ENCODE data around the gene SPARC. TPM values are rescaled to one million over a fixed set of nuclear protein-coding genes. Genes with fewer than 3 reads are reported as not detected.
A peak's percentile ranks its signal among the peaks of the same experiment; 100 is the strongest.

SPARC gene
- polyA plus RNA-seq, 1 donor (not counting 4 experiments of a cell fraction or from before 2014, with no cell fraction given), result 397 TPM

- dilution Hi-C loops (cut with MboI; ENCODE audit: extremely low pct_ligation_motif_present, low sequenced_read_pairs), result no loop called here
- H4K20me1 ChIP-seq (ENCODE audit: control insufficient read depth, extremely low read depth, insufficient read depth, low read length), result peaks cover 4% of the 10 kb centered on the region
- peak overlapping the region in 2 of 3 experiments; percentile 5 to 86 for H3K4me3 ChIP-seq (ENCODE audit: control insufficient read depth in 2 of 3, extremely low read depth in 1 of 3, insufficient read depth in 2 of 3, low read depth in 1 of 3, low read length in 3 of 3)
- peak overlapping the region; percentile 11 for H3K27ac ChIP-seq (ENCODE audit: control insufficient read depth, insufficient read depth, low read length)
- no peaks in the 10 kb centered on the region for H3K27me3 ChIP-seq (ENCODE audit: control insufficient read depth, extremely low read depth, insufficient read depth, low read length)
- peaks cover 33% of the 10 kb centered on the region for H3K4me1 ChIP-seq (ENCODE audit: control insufficient read depth, extremely low read depth, insufficient read depth, low read length)
- FAIRE-seq, result no peak
- DNase-seq (ENCODE audit: low read depth, low spot score), result no peak
- TF ChIP-seq EZH2 (IDR thresholded peaks at IDR 0.05; ENCODE audit: low read length) (no peak), CTCF (optimal IDR thresholded peaks at IDR 0.05 in 1 of 3, IDR thresholded peaks at IDR 0.05 in 1 of 3, conservative IDR thresholded peaks at IDR 0.05 in 1 of 3; ENCODE audit: extremely low read depth in 1 of 3, insufficient read depth in 2 of 3, low read length in 3 of 3) (no peak)
- H3K9me1 ChIP-seq (ENCODE audit: control insufficient read depth, extremely low read depth, insufficient read depth, low read length), result no peaks in the 10 kb centered on the region
- no peaks in the 10 kb centered on the region for H3K9me3 ChIP-seq (ENCODE audit: control insufficient read depth, low read depth, low read length)
- H3K4me2 ChIP-seq (ENCODE audit: control insufficient read depth, extremely low read depth, insufficient read depth, low read depth, low read length), result peak overlapping the region; percentile 94
- no peak overlapping the region for H3K9ac ChIP-seq (ENCODE audit: control insufficient read depth, extremely low read depth, insufficient read depth, low read length)
- H3K79me2 ChIP-seq (ENCODE audit: control insufficient read depth, insufficient read depth, low read length), result peaks cover 61% of the 10 kb centered on the region
- peaks cover 4 to 7% of the 10 kb centered on the region in 2 experiments for H3K36me3 ChIP-seq (ENCODE audit: control insufficient read depth in 2 of 2, extremely low read depth in 1 of 2, insufficient read depth in 2 of 2, low read length in 2 of 2)
- no peak overlapping the region for H2AFZ ChIP-seq (ENCODE audit: control insufficient read depth, low read length)
These were observed 2.6 kb downstream of the SPARC start for GRCh38 chr5:151683986-151684588.

GRCh38 chr5:151683444-151683843, 3.3 kb downstream of the SPARC start:
- H3K4me3 ChIP-seq (ENCODE audit: control insufficient read depth in 2 of 3, extremely low read depth in 1 of 3, insufficient read depth in 2 of 3, low read depth in 1 of 3, low read length in 3 of 3), result peak overlapping the region in 1 of 3 experiments; percentile 5
- no peaks in the 10 kb centered on the region for H3K9me3 ChIP-seq (ENCODE audit: control insufficient read depth, low read depth, low read length)
- no peaks in the 10 kb centered on the region for H3K27me3 ChIP-seq (ENCODE audit: control insufficient read depth, extremely low read depth, insufficient read depth, low read length)
- peak; percentile 5 for FAIRE-seq
- H4K20me1 ChIP-seq (ENCODE audit: control insufficient read depth, extremely low read depth, insufficient read depth, low read length), result peaks cover 4% of the 10 kb centered on the region
- dilution Hi-C loops (cut with MboI; ENCODE audit: extremely low pct_ligation_motif_present, low sequenced_read_pairs), result no loop called here
- DNase-seq (ENCODE audit: low read depth, low spot score), result no peak
- H3K27ac ChIP-seq (ENCODE audit: control insufficient read depth, insufficient read depth, low read length), result peak overlapping the region; percentile 11
- H3K36me3 ChIP-seq (ENCODE audit: control insufficient read depth in 2 of 2, extremely low read depth in 1 of 2, insufficient read depth in 2 of 2, low read length in 2 of 2), result peaks cover 4 to 7% of the 10 kb centered on the region in 2 experiments
- H3K4me2 ChIP-seq (ENCODE audit: control insufficient read depth, extremely low read depth, insufficient read depth, low read depth, low read length), result peak overlapping the region; percentile 94
- no peak overlapping the region for H3K9ac ChIP-seq (ENCODE audit: control insufficient read depth, extremely low read depth, insufficient read depth, low read length)
- no peak overlapping the region for H2AFZ ChIP-seq (ENCODE audit: control insufficient read depth, low read length)
- TF ChIP-seq EZH2 (IDR thresholded peaks at IDR 0.05; ENCODE audit: low read length) (no peak), CTCF (optimal IDR thresholded peaks at IDR 0.05 in 1 of 3, IDR thresholded peaks at IDR 0.05 in 1 of 3, conservative IDR thresholded peaks at IDR 0.05 in 1 of 3; ENCODE audit: extremely low read depth in 1 of 3, insufficient read depth in 2 of 3, low read length in 3 of 3) (no peak)
- peaks cover 67% of the 10 kb centered on the region for H3K79me2 ChIP-seq (ENCODE audit: control insufficient read depth, insufficient read depth, low read length)
- peaks cover 33% of the 10 kb centered on the region for H3K4me1 ChIP-seq (ENCODE audit: control insufficient read depth, extremely low read depth, insufficient read depth, low read length)
- no peaks in the 10 kb centered on the region for H3K9me1 ChIP-seq (ENCODE audit: control insufficient read depth, extremely low read depth, insufficient read depth, low read length)

All from keratinocyte (primary cell).